ENCODE results near the gene CIDEA. TPM values are rescaled to one million over a fixed set of nuclear protein-coding genes. Genes with fewer than 3 reads are reported as not detected.
A peak's percentile ranks its signal among the peaks of the same experiment; 100 is the strongest.

CIDEA gene
- total RNA-seq, 1 experiment from 2014 or later: not detected

- H3K79me2 ChIP-seq (ENCODE audit: insufficient read depth, low read length): no peaks in the 10 kb centered on the region
- TF ChIP-seq, protein P1, sequence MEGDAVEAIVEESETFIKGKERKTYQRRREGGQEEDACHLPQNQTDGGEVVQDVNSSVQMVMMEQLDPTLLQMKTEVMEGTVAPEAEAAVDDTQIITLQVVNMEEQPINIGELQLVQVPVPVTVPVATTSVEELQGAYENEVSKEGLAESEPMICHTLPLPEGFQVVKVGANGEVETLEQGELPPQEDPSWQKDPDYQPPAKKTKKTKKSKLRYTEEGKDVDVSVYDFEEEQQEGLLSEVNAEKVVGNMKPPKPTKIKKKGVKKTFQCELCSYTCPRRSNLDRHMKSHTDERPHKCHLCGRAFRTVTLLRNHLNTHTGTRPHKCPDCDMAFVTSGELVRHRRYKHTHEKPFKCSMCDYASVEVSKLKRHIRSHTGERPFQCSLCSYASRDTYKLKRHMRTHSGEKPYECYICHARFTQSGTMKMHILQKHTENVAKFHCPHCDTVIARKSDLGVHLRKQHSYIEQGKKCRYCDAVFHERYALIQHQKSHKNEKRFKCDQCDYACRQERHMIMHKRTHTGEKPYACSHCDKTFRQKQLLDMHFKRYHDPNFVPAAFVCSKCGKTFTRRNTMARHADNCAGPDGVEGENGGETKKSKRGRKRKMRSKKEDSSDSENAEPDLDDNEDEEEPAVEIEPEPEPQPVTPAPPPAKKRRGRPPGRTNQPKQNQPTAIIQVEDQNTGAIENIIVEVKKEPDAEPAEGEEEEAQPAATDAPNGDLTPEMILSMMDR (conservative IDR thresholded peaks at IDR 0.05): no peak
- no peaks in the 10 kb centered on the region for H3K27me3 Mint-ChIP-seq (ENCODE audit: low read depth)
- H3K27ac Mint-ChIP-seq: peak overlapping the region in 1 of 3 experiments; percentile 64; a peak in 4 of 7 replicates
- H3K4me1 Mint-ChIP-seq: peaks cover 7 to 9% of the 10 kb centered on the region in 2 experiments; a peak in 3 of 4 replicates
- H3K9me3 ChIP-seq (ENCODE audit: control insufficient read depth, low read depth, low read length): no peaks in the 10 kb centered on the region
- no peak overlapping the region for H3K56ac ChIP-seq (ENCODE audit: insufficient read length, low read depth, low read length)
- H2BK20ac ChIP-seq (ENCODE audit: low read depth, low read length, poor library complexity, severe bottlenecking): no peak overlapping the region
- H3K23me2 ChIP-seq (ENCODE audit: insufficient read length, low read depth, low read length, poor library complexity, severe bottlenecking): no peaks in the 10 kb centered on the region
- no peak overlapping the region for H2AFZ ChIP-seq (ENCODE audit: low read length)
- no peak overlapping the region for H2BK120ac ChIP-seq (ENCODE audit: low read depth, low read length, poor library complexity, severe bottlenecking)
- no peak overlapping the region for H4K5ac ChIP-seq (ENCODE audit: insufficient read length, low read depth, low read length)
- no peak overlapping the region for H2AK5ac ChIP-seq (ENCODE audit: insufficient read length, low read length)
- no peak overlapping the region for H4K8ac ChIP-seq (replicated peaks; ENCODE audit: insufficient read length, low read depth, low read length)
- H2BK5ac ChIP-seq (ENCODE audit: insufficient read length, low read length): no peak overlapping the region
- no peaks in the 10 kb centered on the region for H3K4me1 ChIP-seq (ENCODE audit: insufficient read depth, low read length)
- peaks cover 29 to 78% (median 55%) of the 10 kb centered on the region in 3 experiments; a peak in 6 of 7 replicates for H3K36me3 Mint-ChIP-seq (ENCODE audit: insufficient read depth in 1 of 3, low read depth in 3 of 3)
- no peak overlapping the region; a peak in 1 of 5 replicates for H3K4me3 Mint-ChIP-seq
- no peaks in the 10 kb centered on the region for H3K27me3 ChIP-seq (ENCODE audit: insufficient read depth, low read length)
- no peak overlapping the region for H2BK12ac ChIP-seq (ENCODE audit: insufficient read length, low read depth, low read length)
- H3K23ac ChIP-seq (ENCODE audit: insufficient read length, low read depth, low read length): no peak overlapping the region
- H4K20me1 ChIP-seq (ENCODE audit: control insufficient read depth, insufficient read depth, insufficient read length): no peaks in the 10 kb centered on the region
- H3K27ac ChIP-seq (ENCODE audit: insufficient read length, low read depth, low read length): no peak overlapping the region
- H3K79me1 ChIP-seq (ENCODE audit: insufficient read depth, low read depth, low read length, poor library complexity, severe bottlenecking): no peaks in the 10 kb centered on the region
- no peak overlapping the region for H3K4ac ChIP-seq (ENCODE audit: low read depth, low read length)
- no peak overlapping the region for H3K18ac ChIP-seq (ENCODE audit: insufficient read length, low read depth, low read length)
- no peak for DNase-seq
- H3K9ac ChIP-seq (ENCODE audit: extremely low read depth, insufficient read length, low read length): no peak overlapping the region
- WGBS (ENCODE audit: extremely low coverage, insufficient read length, low lambda C conversion rate): no CpG with 5 or more reads among the region's 12 CpGs
- no peaks in the 10 kb centered on the region; a peak in 1 of 5 replicates for H3K9me3 Mint-ChIP-seq
- H3K4me2 ChIP-seq (ENCODE audit: insufficient read depth, insufficient read length, low read length): no peak overlapping the region
- no peak overlapping the region for H3K14ac ChIP-seq (ENCODE audit: insufficient read depth, low read length)
- no peak overlapping the region for H4K91ac ChIP-seq (ENCODE audit: insufficient read length, low read depth, low read length)
- H2BK15ac ChIP-seq (ENCODE audit: low read depth, low read length): no peak overlapping the region
- H3T11ph ChIP-seq (ENCODE audit: low read length): no peak overlapping the region
Observed at GRCh38 chr18:12326711-12327460, 72.7 kb downstream of the CIDEA start.

Other genes starting within 250 kb of the CIDEA start
- not detected in 2 replicates for gene ANKRD62, start 160.5 kb upstream of the CIDEA start, total RNA-seq (2021)
- gene TUBB6, start 53.9 kb downstream of the CIDEA start, total RNA-seq (2021): 134 and 135 TPM in 2 replicates
- 73.5 and 75.8 TPM in 2 replicates for gene AFG3L2, start 122.9 kb downstream of the CIDEA start, total RNA-seq (2021)
- gene PRELID3A, start 153.6 kb downstream of the CIDEA start, total RNA-seq (2021): 4.8 and 5.4 TPM in 2 replicates